Bronchial epithelial cell (primary cell): ENCODE data around the gene CYGB. TPM values are rescaled to one million over a fixed set of nuclear protein-coding genes. Genes with fewer than 3 reads are reported as not detected.

Source experiments
- DNase-seq: peaks from one replicate; pipeline ENCODE4 v3.0.0-alpha.2; 2010; ENCODE audit warnings: low read depth
- FAIRE-seq: peaks from 2 replicates; lab custom pipeline; 2011; peaks lifted over from hg19 to GRCh38; lab: Jason Lieb, UNC
- H3K27me3 ChIP-seq: 2 replicates; pipeline ENCODE4 v1.5.1; 2011; ENCODE audit warnings: low read length; ENCODE audit not compliant: control insufficient read depth, insufficient read depth
- H3K36me3 ChIP-seq: 2 replicates; pipeline ENCODE4 v1.5.1; 2011; ENCODE audit warnings: low read length; ENCODE audit not compliant: control insufficient read depth, insufficient read depth
- H3K4me3 ChIP-seq: 2 replicates; pipeline ENCODE4 v1.5.1; 2011; ENCODE audit warnings: mild to moderate bottlenecking, low read depth, low read length, control low read depth
- CTCF ChIP-seq: IDR thresholded peaks from 2 replicates; pipeline ENCODE4 v1.5.1; 2011; ENCODE audit warnings: mild to moderate bottlenecking, moderate library complexity, low read length, control low read depth, inconsistent platforms; ENCODE audit not compliant: insufficient read depth, severe bottlenecking
- total RNA-seq: library from RNA; depleted of rRNA; stranded (reverse); fragments of >200 nt; gene quantifications from 2 replicates; pipeline ENCODE4 v1.2.1, GENCODE V29; 2014

CYGB gene
- total RNA-seq, 1 donor from 2014 or later, result 2.1 TPM

GRCh38 chr17:76490112-76490710, 47.3 kb downstream of the CYGB start:
- Histone ChIP-seq H3K4me3 (no peak overlapping the region), H3K36me3 (peaks cover 3% of the 10 kb centered on the region), H3K27me3 (no peaks in the 10 kb centered on the region)
- TF ChIP-seq CTCF, result no peak
- DNase-seq, result no peak
- FAIRE-seq, result no peak

GRCh38 chr17:76487451-76488192, 49.9 kb downstream of the CYGB start:
- no peak overlapping the region for H3K4me3 ChIP-seq
- no peak for DNase-seq
- TF ChIP-seq CTCF, result no peak
- no peaks in the 10 kb centered on the region for H3K27me3 ChIP-seq
- FAIRE-seq, result no peak
- peaks cover 3% of the 10 kb centered on the region for H3K36me3 ChIP-seq

GRCh38 chr17:76485569-76485968, 51.9 kb downstream of the CYGB start:
- no peak for TF ChIP-seq CTCF
- no peak for FAIRE-seq
- no peaks in the 10 kb centered on the region for H3K27me3 ChIP-seq
- peaks cover 14% of the 10 kb centered on the region for H3K36me3 ChIP-seq
- no peak for DNase-seq
- no peak overlapping the region for H3K4me3 ChIP-seq

- H3K36me3 ChIP-seq, result peaks cover 19% of the 10 kb centered on the region
- no peak overlapping the region for H3K4me3 ChIP-seq
- H3K27me3 ChIP-seq, result no peaks in the 10 kb centered on the region
- FAIRE-seq (no peak), DNase-seq (no peak)
- TF ChIP-seq CTCF, result no peak
Observed at GRCh38 chr17:76484228-76484725, 53.2 kb downstream of the CYGB start.

- FAIRE-seq, result no peak
- Histone ChIP-seq H3K4me3 (no peak overlapping the region), H3K36me3 (peaks cover 29% of the 10 kb centered on the region), H3K27me3 (no peaks in the 10 kb centered on the region)
- no peak for TF ChIP-seq CTCF
- no peak for DNase-seq
Observed at GRCh38 chr17:76481071-76481655, 56.3 kb downstream of the CYGB start.
